Mucosa of descending colon (tissue), 3 donors: ENCODE data around the gene RUNX1. TPM values are rescaled to one million over a fixed set of nuclear protein-coding genes. Genes with fewer than 3 reads are reported as not detected.

Experiments
- ATAC-seq: fragments of 200-7000 bp; cut with Tn5 transposase; one replicate; pipeline ENCODE4 v1.9.1; 2020; ENCODE audit warnings: mild to moderate bottlenecking, moderate library complexity
- DNase-seq, 3 donors: peaks; one replicate each; pipeline ENCODE4 v3.0.0-alpha.2; 2020
- H3K36me3 ChIP-seq: fragments of 200-600 bp; one replicate; pipeline ENCODE4 v1.8.0; 2021; ENCODE audit warnings: low read depth, mild to moderate bottlenecking
- H3K4me1 ChIP-seq: fragments of 200-600 bp; one replicate; pipeline ENCODE4 v1.8.0; 2021; ENCODE audit warnings: low read depth, mild to moderate bottlenecking
- H3K4me3 ChIP-seq: fragments of 200-600 bp; one replicate; pipeline ENCODE4 v1.8.0; 2021; ENCODE audit warnings: mild to moderate bottlenecking
- H3K9me3 ChIP-seq: fragments of 200-600 bp; one replicate; pipeline ENCODE4 v1.8.0; 2021; ENCODE audit warnings: mild to moderate bottlenecking
- CTCF ChIP-seq: fragments of 200-600 bp; IDR thresholded peaks from one replicate; pipeline ENCODE4 v1.8.0; 2022; ENCODE audit warnings: antibody characterized with exemption, mild to moderate bottlenecking
- intact Hi-C, 2 donors: fragments of 100-400 bp; cut with DNase I in 1 of 2; cut with micrococcal nuclease in 1 of 2; formaldehyde crosslinking; loops; one replicate each; pipeline versions ENCODE4 v1.11.0 to v1.11.1; 2022; cut with DNase I, micrococcal nuclease
- total RNA-seq, 3 donors: library from RNA; stranded (reverse); fragmentation: NEBNext Ultra II Directional in 2 of 3; extraction: Animal tissue kit (Norgen Biotek cat#: 25700) in 2 of 3; gene quantifications; one replicate each; pipeline versions ENCODE4 v1.2.1 to v1.2.4, GENCODE V29; 2021 to 2023
- donor health status: DM: no; HTN: no; CAD: no; lungs with moderate emphysema.
- donor health status: DM: no; HTN: no; CAD: no.
- donor health status: DM: no; HTN: yes; CAD: no.

Gene RUNX1
- total RNA-seq, 3 donors from 2014 or later: 16.5 to 29.4 (median 24.0) TPM

DNA sequence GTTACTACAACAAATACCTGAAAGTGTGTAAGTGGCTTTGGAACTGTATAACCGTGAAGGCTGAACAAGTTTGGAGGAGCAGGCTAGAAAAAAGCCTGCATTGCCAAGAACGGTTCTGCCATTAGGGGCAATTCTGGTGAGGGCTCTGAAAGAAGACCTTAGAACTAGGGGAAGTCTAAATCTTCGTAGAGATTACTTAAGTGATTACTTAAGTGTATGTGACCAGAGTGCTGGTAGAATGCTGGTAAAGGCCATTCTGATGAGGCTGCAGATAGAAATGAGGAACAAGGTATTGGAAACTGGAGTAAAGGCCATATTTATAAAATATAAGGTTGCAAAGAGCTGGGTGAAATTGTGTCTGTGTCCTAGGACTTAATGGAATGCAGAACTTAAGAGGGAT is 222.3 kb downstream of the RUNX1 start:
- H3K9me3 ChIP-seq: no peaks in the 10 kb centered on the region
- no peaks in the 10 kb centered on the region for H3K36me3 ChIP-seq
- H3K4me1 ChIP-seq: peaks cover 6% of the 10 kb centered on the region
- no peak for TF ChIP-seq CTCF
- DNase-seq: no peak
- H3K4me3 ChIP-seq: no peak overlapping the region
- intact Hi-C loops: no loop called here
- ATAC-seq: no peak

DNA sequence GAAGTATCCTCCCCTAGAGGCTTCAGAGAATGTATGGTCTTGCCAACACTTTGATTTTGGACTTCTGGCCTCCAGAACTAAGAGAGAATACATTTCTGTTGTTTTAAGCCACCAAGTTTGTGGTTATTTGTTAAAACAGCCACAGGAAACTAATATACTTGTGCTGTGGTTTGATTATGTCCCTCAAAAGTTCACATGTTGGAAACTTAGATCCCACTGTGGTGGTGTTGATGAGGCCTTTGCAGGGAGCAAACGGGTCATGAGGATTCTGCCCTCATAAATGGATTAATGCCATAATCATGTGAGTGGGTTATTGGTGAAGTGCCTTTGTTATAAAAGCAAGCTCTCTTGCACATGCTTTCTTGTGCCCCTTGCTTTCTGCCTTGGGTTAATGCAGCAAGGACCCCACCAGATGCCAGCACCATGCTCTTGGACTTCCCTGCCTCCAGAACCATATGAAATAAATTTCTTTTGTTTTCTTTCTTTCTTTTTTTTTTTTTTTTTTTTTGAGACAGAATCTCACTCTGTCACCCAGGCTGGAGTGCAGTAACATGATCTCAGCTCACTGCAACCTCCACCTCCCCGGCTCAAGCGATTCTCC is 223.1 kb downstream of the RUNX1 start:
- no peak for TF ChIP-seq CTCF
- Histone ChIP-seq H3K36me3 (no peaks in the 10 kb centered on the region), H3K4me1 (peaks cover 6% of the 10 kb centered on the region), H3K9me3 (no peaks in the 10 kb centered on the region), H3K4me3 (no peak overlapping the region)
- ATAC-seq: no peak
- no peak for DNase-seq
- intact Hi-C loops: no loop called here

GRCh38 chr21:34825101-34825500 is 224.0 kb downstream of the RUNX1 start:
- intact Hi-C loops: no loop called here
- no peaks in the 10 kb centered on the region for H3K36me3 ChIP-seq
- ATAC-seq (no peak), DNase-seq (no peak)
- peaks cover 6% of the 10 kb centered on the region for H3K4me1 ChIP-seq
- no peak overlapping the region for H3K4me3 ChIP-seq
- no peak for TF ChIP-seq CTCF
- H3K9me3 ChIP-seq: no peaks in the 10 kb centered on the region

DNA sequence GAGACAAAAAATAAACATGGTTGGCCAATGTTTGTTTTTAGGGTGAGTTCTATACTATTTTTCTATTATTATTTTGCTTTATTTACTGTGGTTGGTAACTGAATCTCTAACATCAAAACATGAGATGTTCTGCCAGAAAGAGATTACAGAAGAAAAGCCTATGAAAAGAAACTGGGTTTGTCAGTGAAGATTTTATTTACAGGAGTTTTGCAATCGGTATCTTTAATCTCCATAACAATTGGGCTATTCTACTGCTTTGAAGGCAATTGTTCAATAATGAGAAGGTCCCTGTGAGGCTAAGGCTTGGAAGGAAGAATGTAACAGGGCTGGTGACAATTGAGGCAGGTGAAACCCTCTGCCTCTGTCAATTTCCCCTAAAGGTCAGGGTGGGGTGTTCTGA is 224.8 kb downstream of the RUNX1 start:
- intact Hi-C loops: no loop called here
- H3K4me3 ChIP-seq: no peak overlapping the region
- no peaks in the 10 kb centered on the region for H3K9me3 ChIP-seq
- H3K36me3 ChIP-seq: no peaks in the 10 kb centered on the region
- peaks cover 6% of the 10 kb centered on the region for H3K4me1 ChIP-seq
- ATAC-seq: no peak
- DNase-seq: no peak
- TF ChIP-seq CTCF: no peak

- Histone ChIP-seq H3K4me1 (peaks cover 17% of the 10 kb centered on the region), H3K36me3 (no peaks in the 10 kb centered on the region), H3K9me3 (no peaks in the 10 kb centered on the region), H3K4me3 (no peak overlapping the region)
- ATAC-seq: peak; percentile 32
- DNase-seq: no peak
- no peak for TF ChIP-seq CTCF
- intact Hi-C loops: no loop called here
These were observed 226.2 kb downstream of the RUNX1 start for GRCh38 chr21:34822942-34823341.

DNA sequence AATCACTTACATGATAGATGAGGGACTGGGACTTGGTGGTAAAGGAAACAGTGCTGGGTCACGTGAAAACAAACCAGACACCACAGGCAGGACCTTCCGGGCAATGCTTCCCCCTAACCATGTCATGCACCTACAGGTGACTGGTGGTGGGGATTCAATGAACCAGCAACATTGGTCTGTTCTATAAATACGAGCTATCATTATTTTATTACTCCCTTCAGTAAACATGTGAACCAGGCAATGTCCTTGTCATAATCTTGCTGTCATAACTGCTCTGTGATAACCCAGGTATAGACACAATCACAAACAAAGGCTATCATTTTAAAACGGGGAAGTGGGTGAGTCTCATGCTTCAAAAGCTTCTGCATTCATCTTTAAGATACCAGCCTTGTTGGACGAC is 226.9 kb downstream of the RUNX1 start:
- DNase-seq (no peak), ATAC-seq (peak; percentile 78)
- H3K4me1 ChIP-seq: peaks cover 20% of the 10 kb centered on the region
- TF ChIP-seq CTCF: no peak
- no peak overlapping the region for H3K4me3 ChIP-seq
- intact Hi-C loops: no loop called here
- no peaks in the 10 kb centered on the region for H3K9me3 ChIP-seq
- no peaks in the 10 kb centered on the region for H3K36me3 ChIP-seq
